Smooth muscle cell (in vitro differentiated cells): ENCODE measurements around the gene PON1. TPM values are rescaled to one million over a fixed set of nuclear protein-coding genes. Genes with fewer than 3 reads are reported as not detected.

Experiments
- DNase-seq: peaks from one replicate; lab custom pipeline; 2025; ENCODE audit not compliant: unreplicated experiment; lab: John Stamatoyannopoulos, UW
- H2AFZ ChIP-seq: fragments of 200-600 bp; sonication (generic); 2 replicates; pipeline ENCODE4 v1.6.0; 2016; ENCODE audit warnings: antibody characterized with exemption, low read depth, mild to moderate bottlenecking
- H3F3A ChIP-seq: fragments of 200-600 bp; sonication (generic); 2 replicates; pipeline ENCODE4 v1.6.0; 2017; ENCODE audit warnings: antibody characterized with exemption, low read depth
- H3K27ac ChIP-seq: fragments of 200-600 bp; sonication (generic); 2 replicates; pipeline ENCODE4 v1.5.1; 2016; ENCODE audit warnings: low read depth, mild to moderate bottlenecking
- H3K27me3 ChIP-seq: fragments of 200-600 bp; sonication (generic); 2 replicates; pipeline ENCODE4 v1.6.1; 2016; ENCODE audit warnings: low read depth, mild to moderate bottlenecking
- H3K36me3 ChIP-seq: fragments of 200-600 bp; sonication (generic); 2 replicates; pipeline ENCODE4 v1.5.1; 2016; ENCODE audit warnings: low read depth
- H3K4me1 ChIP-seq: fragments of 200-600 bp; sonication (generic); 2 replicates; pipeline ENCODE4 v1.5.1; 2016; ENCODE audit warnings: low read depth
- H3K4me2 ChIP-seq: fragments of 200-600 bp; sonication (generic); 2 replicates; pipeline ENCODE4 v1.6.0; 2016; ENCODE audit warnings: mild to moderate bottlenecking
- H3K4me3 ChIP-seq: fragments of 200-600 bp; sonication (generic); 2 replicates; pipeline ENCODE4 v1.5.1; 2016; ENCODE audit warnings: mild to moderate bottlenecking
- H3K79me2 ChIP-seq: fragments of 200-600 bp; sonication (generic); 2 replicates; pipeline ENCODE4 v1.6.0; 2016; ENCODE audit warnings: low read depth, mild to moderate bottlenecking
- H3K9ac ChIP-seq: fragments of 200-600 bp; sonication (generic); 2 replicates; pipeline ENCODE4 v1.6.0; 2016; ENCODE audit warnings: low read depth
- H3K9me3 ChIP-seq: fragments of 200-600 bp; sonication (generic); replicated peaks from 2 replicates; pipeline ENCODE4 v1.5.1; 2016; ENCODE audit warnings: low read depth
- H4K20me1 ChIP-seq: fragments of 200-600 bp; sonication (generic); 2 replicates; pipeline ENCODE4 v1.6.0; 2016; ENCODE audit warnings: low read depth
- WGBS: methylation state at CpG from one replicate; pipeline ENCODE4 v1.1.7; 2016; ENCODE audit warnings: low lambda C conversion rate; 5-methylcytosine and 5-hydroxymethylcytosine counted together
- polyA plus RNA-seq: library from polyadenylated mRNA; unstranded; fragments of >200 nt; fragmentation: Nextera tagmentation; extraction: Ambion mirVana; gene quantifications from 2 replicates; pipeline ENCODE4 v1.2.1, GENCODE V29; 2016
- total RNA-seq: library from RNA; depleted of rRNA; stranded (reverse); fragments of >200 nt; gene quantifications from 2 replicates; pipeline ENCODE4 v1.2.3, GENCODE V29; 2014
- TF ChIP-seq, protein P1 (sequence below): fragments of 200-600 bp; sonication (generic); IDR thresholded peaks from 2 replicates; pipeline ENCODE4 v1.5.1; 2017; ENCODE audit warnings: borderline replicate concordance, mild to moderate bottlenecking, antibody characterized with exemption; ENCODE audit not compliant: insufficient read depth, poor library complexity, severe bottlenecking

The PON1 gene
- total and polyA plus RNA-seq, 2 experiments from 2014 or later, result not detected

DNA sequence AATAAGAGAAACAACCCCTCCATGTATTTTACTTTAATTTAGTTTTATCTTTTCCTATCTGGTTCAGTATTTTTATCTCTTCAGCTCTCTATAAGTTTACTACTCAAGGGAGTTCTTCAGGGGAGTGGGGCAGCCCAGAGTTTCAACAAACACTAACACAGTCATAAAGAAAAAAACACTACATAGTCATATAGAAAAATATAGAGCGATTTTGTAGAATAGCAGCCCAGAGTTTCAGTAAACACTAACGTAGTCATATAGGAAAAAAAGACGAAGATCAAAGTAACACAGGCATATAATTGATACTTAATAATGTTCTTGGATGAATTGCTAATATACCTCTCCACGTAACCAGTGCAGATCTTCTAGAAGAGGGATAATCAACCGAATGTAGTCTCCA lies 54.7 kb downstream of the PON1 start:
- 91% methylated on average over 5 of the region's 5 CpGs for WGBS
- Histone ChIP-seq H4K20me1 (no peaks in the 10 kb centered on the region), H3K4me1 (no peaks in the 10 kb centered on the region), H3K4me2 (no peak overlapping the region), H3K36me3 (no peaks in the 10 kb centered on the region), H2AFZ (no peak overlapping the region), H3K4me3 (no peak overlapping the region), H3K9ac (no peak overlapping the region), H3K79me2 (no peaks in the 10 kb centered on the region), H3K9me3 (no peaks in the 10 kb centered on the region), H3K27ac (no peak overlapping the region), H3F3A (no peaks in the 10 kb centered on the region), H3K27me3 (no peaks in the 10 kb centered on the region)
- no peak for DNase-seq
- TF ChIP-seq, protein P1, sequence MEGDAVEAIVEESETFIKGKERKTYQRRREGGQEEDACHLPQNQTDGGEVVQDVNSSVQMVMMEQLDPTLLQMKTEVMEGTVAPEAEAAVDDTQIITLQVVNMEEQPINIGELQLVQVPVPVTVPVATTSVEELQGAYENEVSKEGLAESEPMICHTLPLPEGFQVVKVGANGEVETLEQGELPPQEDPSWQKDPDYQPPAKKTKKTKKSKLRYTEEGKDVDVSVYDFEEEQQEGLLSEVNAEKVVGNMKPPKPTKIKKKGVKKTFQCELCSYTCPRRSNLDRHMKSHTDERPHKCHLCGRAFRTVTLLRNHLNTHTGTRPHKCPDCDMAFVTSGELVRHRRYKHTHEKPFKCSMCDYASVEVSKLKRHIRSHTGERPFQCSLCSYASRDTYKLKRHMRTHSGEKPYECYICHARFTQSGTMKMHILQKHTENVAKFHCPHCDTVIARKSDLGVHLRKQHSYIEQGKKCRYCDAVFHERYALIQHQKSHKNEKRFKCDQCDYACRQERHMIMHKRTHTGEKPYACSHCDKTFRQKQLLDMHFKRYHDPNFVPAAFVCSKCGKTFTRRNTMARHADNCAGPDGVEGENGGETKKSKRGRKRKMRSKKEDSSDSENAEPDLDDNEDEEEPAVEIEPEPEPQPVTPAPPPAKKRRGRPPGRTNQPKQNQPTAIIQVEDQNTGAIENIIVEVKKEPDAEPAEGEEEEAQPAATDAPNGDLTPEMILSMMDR, result no peak

DNA sequence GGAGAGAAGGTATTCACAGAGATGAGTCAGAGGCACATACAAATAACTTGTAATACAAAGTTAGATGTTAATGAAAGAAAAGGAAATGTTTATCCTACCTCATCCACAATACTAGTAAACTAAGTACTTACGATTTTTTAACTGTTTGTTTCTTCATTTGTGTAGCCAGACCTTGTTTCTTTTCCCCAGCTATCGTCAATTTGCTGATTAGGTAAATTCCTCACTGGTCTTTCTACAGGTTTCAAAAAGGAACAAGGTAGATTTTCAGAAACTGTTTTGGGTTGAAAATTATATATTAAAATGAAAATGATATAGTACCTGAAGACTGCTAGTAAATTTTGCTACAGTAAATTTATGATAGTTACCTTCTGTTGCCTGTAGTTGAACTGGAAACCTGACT lies 56.6 kb downstream of the PON1 start:
- Histone ChIP-seq H3K4me3 (no peak overlapping the region), H3K27ac (no peak overlapping the region), H3K9ac (no peak overlapping the region), H4K20me1 (no peaks in the 10 kb centered on the region), H2AFZ (no peak overlapping the region), H3K4me1 (no peaks in the 10 kb centered on the region), H3K4me2 (no peak overlapping the region), H3F3A (no peaks in the 10 kb centered on the region), H3K9me3 (no peaks in the 10 kb centered on the region), H3K36me3 (no peaks in the 10 kb centered on the region), H3K79me2 (no peaks in the 10 kb centered on the region), H3K27me3 (no peaks in the 10 kb centered on the region)
- DNase-seq, result no peak
- WGBS, result 78% methylated on average over 2 of the region's 2 CpGs
- TF ChIP-seq, protein P1, result no peak

DNA sequence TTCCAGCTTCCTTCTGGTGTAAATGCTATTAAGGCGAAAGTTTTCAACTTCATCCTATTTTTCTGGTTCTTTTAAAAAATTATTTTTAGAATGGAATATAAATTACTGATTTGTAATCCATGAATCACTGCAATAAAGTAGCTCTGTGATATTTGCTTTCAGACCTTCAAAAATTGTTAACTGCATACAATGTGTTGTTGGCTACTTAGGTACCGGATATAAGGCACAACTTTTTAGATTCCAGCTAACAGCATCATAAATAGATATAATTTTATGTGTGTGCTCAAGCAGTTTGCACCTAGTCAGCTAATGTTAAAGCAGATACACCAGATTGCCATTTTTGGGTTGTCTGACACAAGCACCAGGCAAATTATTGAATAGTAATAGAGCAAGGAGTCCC lies 58.7 kb downstream of the PON1 start:
- Histone ChIP-seq H3K4me3 (no peak overlapping the region), H3K27me3 (no peaks in the 10 kb centered on the region), H3K4me2 (no peak overlapping the region), H3K4me1 (no peaks in the 10 kb centered on the region), H3F3A (no peaks in the 10 kb centered on the region), H3K36me3 (no peaks in the 10 kb centered on the region), H4K20me1 (no peaks in the 10 kb centered on the region), H3K9me3 (no peaks in the 10 kb centered on the region), H3K9ac (no peak overlapping the region), H3K79me2 (no peaks in the 10 kb centered on the region), H3K27ac (no peak overlapping the region), H2AFZ (no peak overlapping the region)
- 97% methylated on average over 2 of the region's 2 CpGs for WGBS
- DNase-seq, result no peak
- TF ChIP-seq, protein P1, result no peak

DNA sequence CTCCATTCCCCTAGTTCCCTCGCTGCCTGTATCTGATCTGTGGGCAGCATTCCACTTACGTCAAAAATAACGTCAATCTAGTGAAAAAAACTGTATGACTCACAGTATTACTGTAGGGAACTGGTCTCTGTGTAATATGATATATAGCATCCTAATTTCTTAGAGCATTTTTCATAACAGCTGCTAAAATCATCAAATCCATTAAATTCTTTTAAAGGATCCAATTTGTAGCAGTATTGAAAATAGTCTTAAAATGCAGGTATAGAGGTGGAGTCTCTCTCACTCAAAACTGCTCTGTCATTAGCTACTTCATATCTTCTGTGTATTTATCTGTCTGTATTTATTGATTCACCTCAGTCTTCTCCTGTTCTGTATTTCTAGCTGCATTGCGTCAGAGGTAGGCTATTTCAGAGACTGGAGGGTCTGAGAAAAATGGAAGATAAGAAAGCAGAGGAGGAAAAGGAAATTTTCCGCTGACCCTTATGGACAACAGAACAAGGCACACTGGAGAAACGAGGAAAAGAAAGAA lies 59.9 kb downstream of the PON1 start:
- TF ChIP-seq, protein P1, result no peak
- 43% methylated on average over 6 of the region's 6 CpGs for WGBS
- Histone ChIP-seq H3K27me3 (no peaks in the 10 kb centered on the region), H3K9me3 (no peaks in the 10 kb centered on the region), H3K4me3 (no peak overlapping the region), H3K36me3 (no peaks in the 10 kb centered on the region), H3K4me1 (no peaks in the 10 kb centered on the region), H3K27ac (peak overlapping the region; percentile 30), H3K79me2 (no peaks in the 10 kb centered on the region), H2AFZ (peak overlapping the region; percentile 62), H4K20me1 (no peaks in the 10 kb centered on the region), H3F3A (no peaks in the 10 kb centered on the region), H3K9ac (peak overlapping the region; percentile 2), H3K4me2 (peak overlapping the region; percentile 6)
- no peak for DNase-seq
